22Rv1 (cell line): Measurements from ENCODE around the gene TMSB15A.
"Not testable (repeated sequence)": the region's sequence is repeated elsewhere in the genome, so short reads cannot be mapped to it uniquely, and the experiment has no call there.

Experiments
- H3K27ac ChIP-seq: fragments of 450-650 bp; 2 replicates; pipeline ENCODE4 v1.5.1; 2017
- CTCF ChIP-seq: fragments of 450-650 bp; IDR thresholded peaks from 2 replicates; pipeline ENCODE4 v1.5.1; 2017; ENCODE audit warnings: mild to moderate bottlenecking
- ZFX ChIP-seq: fragments of 450-650 bp; IDR thresholded peaks from 2 replicates; pipeline ENCODE4 v1.6.1; 2017; ENCODE audit warnings: antibody characterized with exemption, borderline replicate concordance

TMSB15A gene

GRCh38 chrX:102515975-102516941 is at the start of gene TMSB15A:
TMSB15A (minus strand) TSS chrX:102516739.
- TF ChIP-seq ZFX, result no peak
- no peak for TF ChIP-seq CTCF
- no peak within 1 kb of the TSS for H3K27ac ChIP-seq

- H3K27ac ChIP-seq, result no peak overlapping the region
- TF ChIP-seq ZFX (no peak), CTCF (no peak)
Observed at GRCh38 chrX:102560423-102561068, 44.0 kb upstream of the TMSB15A start.

GRCh38 chrX:102558607-102559006 is 42.1 kb upstream of the TMSB15A start:
- H3K27ac ChIP-seq, result no peak overlapping the region
- TF ChIP-seq CTCF, result no peak
- no peak for TF ChIP-seq ZFX

GRCh38 chrX:102548231-102548630 is 31.7 kb upstream of the TMSB15A start:
- H3K27ac ChIP-seq, result no peak overlapping the region
- no peak for TF ChIP-seq ZFX
- TF ChIP-seq CTCF, result no peak

GRCh38 chrX:102546828-102547493 is 30.4 kb upstream of the TMSB15A start:
- H3K27ac ChIP-seq, result no peak overlapping the region
- TF ChIP-seq CTCF (no peak), ZFX (no peak)

GRCh38 chrX:102546175-102546574 is 29.6 kb upstream of the TMSB15A start:
- not testable (repeated sequence) for H3K27ac ChIP-seq

- no peak for TF ChIP-seq CTCF
- no peak for TF ChIP-seq ZFX
- H3K27ac ChIP-seq, result no peak overlapping the region
Observed at GRCh38 chrX:102535958-102536357, 19.4 kb upstream of the TMSB15A start.
